ENCODE data around the gene AMPD2. TPM values are rescaled to one million over a fixed set of nuclear protein-coding genes. Genes with fewer than 3 reads are reported as not detected.

The AMPD2 gene
- total and polyA plus RNA-seq, 9 of the 15 experiments (the other 6 are each of a cell fraction or from before 2014, with no cell fraction given) = 2.0 to 77.7 (median 28.2) TPM

DNA sequence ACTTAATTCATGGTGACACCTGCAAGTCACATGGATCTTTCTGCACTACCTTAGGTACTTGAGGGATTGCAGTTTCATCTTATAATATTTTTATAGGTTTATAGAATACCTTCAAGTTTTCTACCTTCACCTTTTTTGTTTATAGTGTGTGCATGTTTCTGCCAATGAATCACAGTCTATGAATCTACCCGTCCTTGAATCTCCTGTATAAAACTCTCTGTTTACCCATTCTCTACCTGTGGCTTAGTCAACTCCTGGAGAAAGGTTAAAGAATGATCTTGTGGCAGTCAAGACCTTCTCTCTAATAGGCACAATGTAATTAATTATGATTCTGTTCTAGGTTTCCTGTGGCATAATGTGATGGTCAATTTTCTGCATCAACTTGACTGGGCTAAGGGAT lies 45.0 kb downstream of the AMPD2 start:
- H4K20me1 ChIP-seq (replicated peaks; ENCODE audit: control insufficient read depth, insufficient read depth, low read length) = no peaks in the 10 kb centered on the region
- H3K27me3 ChIP-seq (ENCODE audit: control insufficient read depth in 2 of 2, insufficient read depth in 2 of 2, low read length in 2 of 2) = no peaks in the 10 kb centered on the region
- H2AFZ ChIP-seq (ENCODE audit: low read depth, low read length) = no peak overlapping the region
- no peaks in the 10 kb centered on the region for H3K9me1 ChIP-seq (ENCODE audit: control insufficient read depth, insufficient read depth, low read length)
- H3K4me3 ChIP-seq = no peak overlapping the region
- intact Hi-C loops (cut with micrococcal nuclease) = no loop called here
- ATAC-seq (no peak), FAIRE-seq (no peak), DNase-seq (ENCODE audit: extremely low read depth in 1 of 4, low spot score in 3 of 4) (no peak)
- TF ChIP-seq, protein P1, sequence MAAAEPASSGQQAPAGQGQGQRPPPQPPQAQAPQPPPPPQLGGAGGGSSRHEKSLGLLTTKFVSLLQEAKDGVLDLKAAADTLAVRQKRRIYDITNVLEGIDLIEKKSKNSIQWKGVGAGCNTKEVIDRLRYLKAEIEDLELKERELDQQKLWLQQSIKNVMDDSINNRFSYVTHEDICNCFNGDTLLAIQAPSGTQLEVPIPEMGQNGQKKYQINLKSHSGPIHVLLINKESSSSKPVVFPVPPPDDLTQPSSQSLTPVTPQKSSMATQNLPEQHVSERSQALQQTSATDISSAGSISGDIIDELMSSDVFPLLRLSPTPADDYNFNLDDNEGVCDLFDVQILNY (CRISPR knock-in tag; IDR thresholded peaks at IDR 0.05) = no peak
- H3K9ac ChIP-seq (ENCODE audit: insufficient read depth in 1 of 2, low read depth in 2 of 2, low read length in 2 of 2) = no peak overlapping the region
- BruUV-seq (replicated peaks) = no TSS peak
- 36% methylated on average over 1 of the region's 1 CpG for WGBS (ENCODE audit: insufficient coverage, low coverage, missing lambda C conversion rate)
- peaks cover 4 to 15% of the 10 kb centered on the region in 2 experiments for H3K4me1 ChIP-seq (replicated peaks in 1 of 2; ENCODE audit: control insufficient read depth in 2 of 2, insufficient read depth in 2 of 2, low read length in 2 of 2)
- no peaks in the 10 kb centered on the region for H3K79me2 ChIP-seq (ENCODE audit: control insufficient read depth, insufficient read depth, low read length)
- no peak overlapping the region for H3K27ac ChIP-seq (ENCODE audit: extremely low read depth, low read depth, low read length)
- H3K36me3 ChIP-seq (ENCODE audit: control insufficient read depth, insufficient read depth, low read length) = peaks cover 1% of the 10 kb centered on the region; the same call in 2 of the 3 replicates
- in situ Hi-C loops (cut with MboI) = no loop called here
- ChIA-PET POLR2A (no interaction called here), CTCF (ENCODE audit: low intra/inter-chr PET ratio) (no interaction called here)
- H3K9me3 ChIP-seq (replicated peaks; ENCODE audit: control insufficient read depth, insufficient read depth, low read depth, low read length) = no peaks in the 10 kb centered on the region
- H3K4me2 ChIP-seq (ENCODE audit: insufficient read depth, low read length) = no peak overlapping the region

DNA sequence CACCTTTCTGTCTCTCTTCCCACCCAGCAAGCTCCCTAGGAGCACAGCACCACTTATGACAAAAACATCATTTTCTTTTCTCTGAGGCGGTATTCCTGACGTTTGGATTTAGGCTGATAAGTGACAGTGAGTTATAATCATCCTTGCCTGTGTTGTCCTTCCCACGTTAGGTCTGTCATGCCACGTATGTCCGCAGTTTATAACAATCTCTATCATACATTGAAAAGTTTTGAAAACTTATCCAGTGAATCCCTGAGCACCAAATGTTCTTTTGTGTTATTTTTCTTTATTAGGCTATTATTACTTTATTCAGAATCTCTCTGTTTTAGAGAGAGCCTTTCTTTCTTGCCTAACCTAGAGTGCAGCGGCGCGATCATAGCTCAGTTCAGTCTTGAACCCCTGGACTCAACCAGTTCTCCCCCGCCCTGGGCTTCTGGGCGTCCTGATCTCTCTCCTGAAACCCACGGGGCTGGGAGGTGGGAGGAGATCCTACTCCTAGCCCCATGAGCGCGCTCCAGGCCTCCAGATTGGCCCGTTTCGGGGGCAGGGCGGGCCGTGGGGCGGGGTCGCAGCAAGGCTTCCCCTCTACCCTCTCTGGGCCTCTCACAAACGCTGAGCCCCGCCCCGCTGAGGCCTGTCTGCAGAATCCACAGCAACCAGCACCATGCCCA lies 48.0 kb downstream of the AMPD2 start, which contains the start of gene GSTM2:
TSS of gene GSTM2 (plus strand) at position 606 of the 671 bp plus-strand sequence. CDS start at position 665, 59 bp downstream.
- Histone ChIP-seq H4K20me1 (replicated peaks; ENCODE audit: control insufficient read depth, insufficient read depth, low read length) (no peaks in the 10 kb centered on the region), H3K27ac (ENCODE audit: extremely low read depth, low read depth, low read length) (no peak within 1 kb of the TSS), H3K4me1 (replicated peaks in 1 of 2; ENCODE audit: control insufficient read depth in 2 of 2, insufficient read depth in 2 of 2, low read length in 2 of 2) (peaks cover 4 to 15% of the 10 kb centered on the region in 2 experiments), H3K4me3 (peak within 1 kb of the TSS; percentile 28), H3K4me2 (ENCODE audit: insufficient read depth, low read length) (peak within 1 kb of the TSS; percentile 62), H3K79me2 (ENCODE audit: control insufficient read depth, insufficient read depth, low read length) (no peaks in the 10 kb centered on the region), H2AFZ (ENCODE audit: low read depth, low read length) (peak within 1 kb of the TSS; percentile 91), H3K9me1 (ENCODE audit: control insufficient read depth, insufficient read depth, low read length) (no peaks in the 10 kb centered on the region), H3K9me3 (replicated peaks; ENCODE audit: control insufficient read depth, insufficient read depth, low read depth, low read length) (no peaks in the 10 kb centered on the region), H3K36me3 (ENCODE audit: control insufficient read depth, insufficient read depth, low read length) (no peaks in the 10 kb centered on the region), H3K9ac (ENCODE audit: insufficient read depth in 1 of 2, low read depth in 2 of 2, low read length in 2 of 2) (peak within 1 kb of the TSS; percentile 43 to 57), H3K27me3 (ENCODE audit: control insufficient read depth in 2 of 2, insufficient read depth in 2 of 2, low read length in 2 of 2) (no peaks in the 10 kb centered on the region)
- intact Hi-C loops (cut with micrococcal nuclease) = no loop called here
- ChIA-PET CTCF (ENCODE audit: low intra/inter-chr PET ratio) (no interaction called here), POLR2A (interaction anchor here (0.6 to 1.1 kb wide), 4 partner anchors 9 to 118 kb away, joined by 3 to 4 read pairs (median 4); partner anchors contain the start of genes GSTM3 and GSTM4)
- WGBS (ENCODE audit: insufficient coverage, low coverage, missing lambda C conversion rate) = 8% methylated on average over 18 of the region's 22 CpGs
- in situ Hi-C loops (cut with MboI) = no loop called here
- BruUV-seq (replicated peaks) = no TSS peak
- peak; percentile 94 for FAIRE-seq
- peak; percentile 94 to 96 (median 96) for DNase-seq (ENCODE audit: extremely low read depth in 1 of 4, low spot score in 3 of 4)
- peak; percentile 100 for ATAC-seq
- 0 out of 2 replicates have a peak, but pooled peaks have one; percentile 27 for TF ChIP-seq DPF2 (IDR thresholded peaks at IDR 0.05)
- TF ChIP-seq BHLHE40 (IDR thresholded peaks at IDR 0.05; ENCODE audit: low read length) = no peak
- peak; percentile 46; the same call in 1 of the 2 replicates for TF ChIP-seq POLR2G (IDR thresholded peaks at IDR 0.05; ENCODE audit: low read depth, low read length)
- peak; percentile 60; the same call in 1 of the 2 replicates for TF ChIP-seq ZNF512 (tag; IDR thresholded peaks at IDR 0.05)
- peak; percentile 71 to 79; a peak in 3 of 4 replicates for TF ChIP-seq MAZ (CRISPR knock-in tag; conservative IDR thresholded peaks at IDR 0.05 in 1 of 2, IDR thresholded peaks at IDR 0.05 in 1 of 2)
- TF ChIP-seq VEZF1 (CRISPR knock-in tag; IDR thresholded peaks at IDR 0.05) = peak; percentile 73
- TF ChIP-seq CREM (IDR thresholded peaks at IDR 0.05; ENCODE audit: low read depth) = 0 out of 2 replicates have a peak, but pooled peaks have one; percentile 2
- no peak for TF ChIP-seq ZNF140 (CRISPR knock-in tag; IDR thresholded peaks at IDR 0.05)
